Measurements from ENCODE around the gene EIF1. TPM values are rescaled to one million over a fixed set of nuclear protein-coding genes. Genes with fewer than 3 reads are reported as not detected.

EIF1 gene
- total RNA-seq, 1 donor from 2014 or later, result 620 TPM

- Mint-ChIP-seq H3K9me3 (no peaks in the 10 kb centered on the region), H3K4me3 (no peak overlapping the region), H3K4me1 (peaks cover 8% of the 10 kb centered on the region), H3K27me3 (ENCODE audit: low read depth) (peaks cover 70% of the 10 kb centered on the region), H3K27ac (ENCODE audit: unreplicated experiment) (no peak overlapping the region), H3K36me3 (ENCODE audit: low read depth) (no peaks in the 10 kb centered on the region)
- DNase-seq (ENCODE audit: low read depth, low spot score), result no peak
- no peak for TF ChIP-seq CTCF (conservative IDR thresholded peaks at IDR 0.05)
These were observed 43.2 kb downstream of the EIF1 start for GRCh38 chr17:41731836-41732235.

DNA sequence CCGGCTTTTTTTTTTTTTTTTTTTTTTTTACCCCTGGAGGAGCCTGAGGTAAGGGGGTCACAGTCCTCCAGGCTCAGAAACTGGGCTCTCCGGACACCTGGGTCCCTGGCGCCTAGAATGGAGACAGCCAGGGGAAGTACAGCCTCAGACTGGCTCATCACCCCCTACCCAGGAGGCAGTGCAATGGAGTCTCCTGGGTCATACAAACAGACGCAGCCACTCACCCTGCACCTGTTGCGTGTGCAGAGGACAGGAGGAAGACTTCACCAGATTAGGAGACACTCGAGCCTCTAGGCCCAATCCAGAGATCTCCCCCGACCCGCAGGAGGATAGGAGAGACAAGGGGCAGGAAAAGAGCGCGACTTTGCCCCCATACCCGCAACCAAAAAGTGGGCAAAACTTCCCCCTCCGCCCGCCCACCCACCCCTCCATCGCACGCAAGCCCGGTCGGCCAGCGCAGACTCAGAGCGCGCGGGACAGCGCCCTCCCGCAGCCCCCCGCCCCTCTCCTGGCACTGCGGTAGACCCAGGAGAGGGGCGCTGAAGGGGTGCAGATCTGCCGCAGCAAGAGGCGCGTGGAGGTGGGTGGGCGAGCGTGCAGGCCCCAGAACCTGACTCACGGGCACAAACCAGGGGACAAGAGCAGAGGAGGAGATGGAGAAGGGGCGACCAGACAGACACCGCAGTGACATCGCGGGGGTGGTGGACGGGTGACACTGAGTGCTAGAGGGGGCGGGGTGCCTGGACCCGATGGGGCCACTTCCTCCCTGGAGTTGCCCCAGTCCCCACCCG, 44.9 kb downstream of the EIF1 start:
- no peak for DNase-seq (ENCODE audit: low read depth, low spot score)
- TF ChIP-seq CTCF (conservative IDR thresholded peaks at IDR 0.05), result no peak
- peak overlapping the region; percentile 76 for H3K4me3 Mint-ChIP-seq

DNA sequence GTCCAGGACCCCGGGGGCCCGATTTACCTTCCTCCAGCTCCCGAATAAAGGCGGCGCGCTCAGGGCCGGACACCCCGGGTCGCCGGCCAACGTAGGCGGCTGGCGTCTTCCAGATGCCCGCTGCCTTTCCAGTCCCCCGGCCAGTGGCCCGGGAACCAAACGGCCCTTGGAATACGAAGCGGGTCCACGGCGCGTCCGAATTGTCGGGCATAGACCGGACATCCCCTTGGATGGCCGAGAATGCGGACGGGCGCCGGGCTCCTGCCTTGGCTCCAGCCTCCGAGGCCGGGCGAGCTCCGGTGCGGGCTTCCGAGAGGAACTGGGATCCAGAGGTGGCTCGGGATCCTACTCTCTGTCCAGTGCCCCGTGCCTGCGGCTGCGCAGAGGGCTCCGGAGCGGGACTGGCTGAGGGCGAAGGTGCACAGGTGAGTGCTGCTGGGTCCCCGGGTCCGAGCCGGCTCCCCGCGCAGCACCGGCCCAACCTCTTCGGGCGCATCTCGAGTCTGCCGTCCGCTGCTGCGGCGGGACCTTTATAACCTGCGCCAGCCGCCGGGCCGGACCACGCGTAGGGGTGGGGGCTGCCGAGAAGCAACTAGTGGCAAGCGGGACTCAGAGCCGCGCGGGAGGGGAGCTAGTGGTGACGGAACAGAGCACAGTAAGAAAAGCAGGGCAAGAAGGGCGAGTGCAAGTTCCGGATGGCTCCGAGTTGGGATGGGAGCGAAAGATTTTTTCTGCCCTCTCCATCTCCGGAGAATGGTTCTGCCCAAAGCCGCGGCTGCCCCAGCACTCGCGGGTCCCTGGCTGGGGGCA, 45.7 kb downstream of the EIF1 start, which contains the start of gene HAP1:
HAP1 (minus strand) TSS at position 505 of the 810 bp plus-strand sequence; CDS start at position 496, 9 bp downstream.
- Mint-ChIP-seq H3K27me3 (ENCODE audit: low read depth) (peaks cover 82% of the 10 kb centered on the region), H3K9me3 (no peaks in the 10 kb centered on the region), H3K4me3 (peak within 1 kb of the TSS; percentile 83), H3K36me3 (ENCODE audit: low read depth) (no peaks in the 10 kb centered on the region), H3K4me1 (peaks cover 14% of the 10 kb centered on the region), H3K27ac (ENCODE audit: unreplicated experiment) (peak within 1 kb of the TSS; percentile 97)
- peak; percentile 63 for DNase-seq (ENCODE audit: low read depth, low spot score)
- no peak for TF ChIP-seq CTCF (conservative IDR thresholded peaks at IDR 0.05)

More for the DNA sequence above, 44.9 kb downstream of the EIF1 start:
- Mint-ChIP-seq H3K27me3 (ENCODE audit: low read depth) (peaks cover 82% of the 10 kb centered on the region), H3K9me3 (no peaks in the 10 kb centered on the region), H3K27ac (ENCODE audit: unreplicated experiment) (no peak overlapping the region), H3K36me3 (ENCODE audit: low read depth) (no peaks in the 10 kb centered on the region), H3K4me1 (peaks cover 14% of the 10 kb centered on the region)

DNA sequence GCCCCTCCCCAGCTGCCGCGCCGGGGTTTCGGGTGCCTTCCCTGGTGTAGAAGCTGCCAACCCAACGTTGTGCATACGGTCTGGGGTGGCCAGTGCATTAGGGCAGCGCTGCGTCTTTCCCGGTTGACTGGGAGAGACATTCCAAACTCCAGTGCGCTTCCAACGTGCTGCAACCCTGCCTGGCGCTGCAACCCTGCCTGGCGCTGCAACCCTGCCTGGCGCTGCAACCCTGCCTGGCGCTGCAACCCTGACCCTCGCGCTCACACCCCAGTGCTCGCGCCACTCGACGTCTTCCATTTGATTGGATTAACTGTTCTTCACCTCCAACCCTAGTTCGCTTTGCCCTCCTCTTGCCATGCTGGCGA, 46.2 kb downstream of the EIF1 start:
- no peak for DNase-seq (ENCODE audit: low read depth, low spot score)
- peaks cover 14% of the 10 kb centered on the region for H3K4me1 Mint-ChIP-seq
- H3K9me3 Mint-ChIP-seq, result no peaks in the 10 kb centered on the region
- peaks cover 82% of the 10 kb centered on the region for H3K27me3 Mint-ChIP-seq (ENCODE audit: low read depth)
- no peaks in the 10 kb centered on the region for H3K36me3 Mint-ChIP-seq (ENCODE audit: low read depth)
- no peak overlapping the region for H3K27ac Mint-ChIP-seq (ENCODE audit: unreplicated experiment)
- no peak for TF ChIP-seq CTCF (conservative IDR thresholded peaks at IDR 0.05)
- H3K4me3 Mint-ChIP-seq, result peak overlapping the region; percentile 83

- H3K4me1 Mint-ChIP-seq, result peaks cover 14% of the 10 kb centered on the region
- H3K9me3 Mint-ChIP-seq, result no peaks in the 10 kb centered on the region
- TF ChIP-seq CTCF (conservative IDR thresholded peaks at IDR 0.05), result no peak
- H3K4me3 Mint-ChIP-seq, result peak overlapping the region; percentile 7
- peaks cover 74% of the 10 kb centered on the region for H3K27me3 Mint-ChIP-seq (ENCODE audit: low read depth)
- DNase-seq (ENCODE audit: low read depth, low spot score), result no peak
- no peak overlapping the region for H3K27ac Mint-ChIP-seq (ENCODE audit: unreplicated experiment)
- no peaks in the 10 kb centered on the region for H3K36me3 Mint-ChIP-seq (ENCODE audit: low read depth)
These were observed 47.1 kb downstream of the EIF1 start for GRCh38 chr17:41735744-41736143.
